ENCODE measurements around the gene PPP1R13B. TPM values are rescaled to one million over a fixed set of nuclear protein-coding genes. Genes with fewer than 3 reads are reported as not detected.
"Not testable (repeated sequence)": the region's sequence is repeated elsewhere in the genome, so short reads cannot be mapped to it uniquely, and the experiment has no call there.

PPP1R13B gene
- total RNA-seq, 1 donor from 2014 or later = 2.5 TPM

GRCh38 chr14:103802356-103802755, 45.0 kb downstream of the PPP1R13B start:
- H2AFZ ChIP-seq (replicated peaks) = no peak overlapping the region
- H3K4me1 Mint-ChIP-seq = peaks cover 3% of the 10 kb centered on the region
- H3K4me3 Mint-ChIP-seq = no peak overlapping the region
- no peaks in the 10 kb centered on the region for H3K27me3 Mint-ChIP-seq (ENCODE audit: insufficient read depth, low read depth)
- H3K9me3 ChIP-seq (ENCODE audit: low read depth) = no peaks in the 10 kb centered on the region
- no peak overlapping the region for H3K9ac ChIP-seq
- H3K27ac Mint-ChIP-seq = no peak overlapping the region
- TF ChIP-seq CTCF (IDR thresholded peaks at IDR 0.05) (no peak), EZH2 (IDR thresholded peaks at IDR 0.05) (no peak), EZH2phosphoT487 (IDR thresholded peaks at IDR 0.05) (no peak)
- no peaks in the 10 kb centered on the region for H3K79me2 ChIP-seq (ENCODE audit: low read depth)
- H3K36me3 Mint-ChIP-seq = no peaks in the 10 kb centered on the region
- H3K27ac ChIP-seq = no peak overlapping the region
- no peaks in the 10 kb centered on the region for H3K36me3 ChIP-seq
- no peaks in the 10 kb centered on the region for H3K27me3 ChIP-seq
- no peaks in the 10 kb centered on the region for H3K4me1 ChIP-seq
- no peaks in the 10 kb centered on the region for H4K20me1 ChIP-seq (ENCODE audit: low read depth)
- H3K4me2 ChIP-seq = no peak overlapping the region
- H3F3A ChIP-seq (ENCODE audit: low read depth) = no peaks in the 10 kb centered on the region
- no peak overlapping the region for H3K4me3 ChIP-seq
- DNase-seq (ENCODE audit: low spot score) = no peak
- no peaks in the 10 kb centered on the region for H3K9me3 Mint-ChIP-seq

GRCh38 chr14:103801459-103801858, 45.9 kb downstream of the PPP1R13B start:
- Histone ChIP-seq H3K27ac (no peak overlapping the region), H3K9me3 (ENCODE audit: low read depth) (no peaks in the 10 kb centered on the region), H4K20me1 (ENCODE audit: low read depth) (no peaks in the 10 kb centered on the region), H3K4me2 (no peak overlapping the region), H3K4me3 (no peak overlapping the region), H3K4me1 (no peaks in the 10 kb centered on the region), H3K36me3 (no peaks in the 10 kb centered on the region), H3K9ac (no peak overlapping the region), H3K79me2 (ENCODE audit: low read depth) (no peaks in the 10 kb centered on the region), H3K27me3 (no peaks in the 10 kb centered on the region), H3F3A (ENCODE audit: low read depth) (no peaks in the 10 kb centered on the region), H2AFZ (replicated peaks) (peak overlapping the region; percentile 40)
- H3K27me3 Mint-ChIP-seq (ENCODE audit: insufficient read depth, low read depth) = no peaks in the 10 kb centered on the region
- TF ChIP-seq EZH2 (IDR thresholded peaks at IDR 0.05) = no peak
- no peak for TF ChIP-seq EZH2phosphoT487 (IDR thresholded peaks at IDR 0.05)
- no peak for TF ChIP-seq CTCF (IDR thresholded peaks at IDR 0.05)
- peaks cover 3% of the 10 kb centered on the region for H3K4me1 Mint-ChIP-seq
- H3K4me3 Mint-ChIP-seq = no peak overlapping the region
- DNase-seq (ENCODE audit: low spot score) = no peak
- H3K9me3 Mint-ChIP-seq = no peaks in the 10 kb centered on the region
- no peak overlapping the region for H3K27ac Mint-ChIP-seq
- H3K36me3 Mint-ChIP-seq = no peaks in the 10 kb centered on the region

- H3K4me3 Mint-ChIP-seq; H3K79me2 ChIP-seq (ENCODE audit: low read depth); H3K27ac Mint-ChIP-seq; H3K27me3 ChIP-seq; H3K27ac ChIP-seq; H2AFZ ChIP-seq (replicated peaks); H3K9me3 ChIP-seq (ENCODE audit: low read depth); H3K9ac ChIP-seq; H3K4me1 ChIP-seq; H3F3A ChIP-seq (ENCODE audit: low read depth); H3K4me2 ChIP-seq; H4K20me1 ChIP-seq (ENCODE audit: low read depth); H3K4me3 ChIP-seq; H3K36me3 Mint-ChIP-seq; H3K4me1 Mint-ChIP-seq; H3K9me3 Mint-ChIP-seq; H3K27me3 Mint-ChIP-seq (ENCODE audit: insufficient read depth, low read depth); H3K36me3 ChIP-seq: not testable (repeated sequence)
- peak; percentile 21 for DNase-seq (ENCODE audit: low spot score)
- TF ChIP-seq CTCF (IDR thresholded peaks at IDR 0.05) = peak; percentile 40
These were observed 54.2 kb downstream of the PPP1R13B start for GRCh38 chr14:103793192-103793591.

GRCh38 chr14:103788086-103788485, 59.3 kb downstream of the PPP1R13B start:
- no peak for TF ChIP-seq CTCF (IDR thresholded peaks at IDR 0.05)
- no peak for TF ChIP-seq EZH2 (IDR thresholded peaks at IDR 0.05)
- TF ChIP-seq EZH2phosphoT487 (IDR thresholded peaks at IDR 0.05) = no peak
- no peak overlapping the region for H3K4me2 ChIP-seq
- no peak for DNase-seq (ENCODE audit: low spot score)
- H2AFZ ChIP-seq (replicated peaks) = no peak overlapping the region
- Mint-ChIP-seq H3K27me3 (ENCODE audit: insufficient read depth, low read depth) (no peaks in the 10 kb centered on the region), H3K36me3 (no peaks in the 10 kb centered on the region), H3K4me3 (no peak overlapping the region), H3K9me3 (no peaks in the 10 kb centered on the region), H3K4me1 (no peaks in the 10 kb centered on the region), H3K27ac (no peak overlapping the region)
- H3K27me3 ChIP-seq = no peaks in the 10 kb centered on the region
- no peaks in the 10 kb centered on the region for H3K36me3 ChIP-seq
- H3K4me1 ChIP-seq = no peaks in the 10 kb centered on the region
- no peak overlapping the region for H3K27ac ChIP-seq
- no peaks in the 10 kb centered on the region for H3K79me2 ChIP-seq (ENCODE audit: low read depth)
- no peaks in the 10 kb centered on the region for H3K9me3 ChIP-seq (ENCODE audit: low read depth)
- no peaks in the 10 kb centered on the region for H3F3A ChIP-seq (ENCODE audit: low read depth)
- H3K4me3 ChIP-seq = no peak overlapping the region
- H4K20me1 ChIP-seq (ENCODE audit: low read depth) = no peaks in the 10 kb centered on the region
- H3K9ac ChIP-seq = no peak overlapping the region
